ENCODE data around the gene LMX1B.

DNA sequence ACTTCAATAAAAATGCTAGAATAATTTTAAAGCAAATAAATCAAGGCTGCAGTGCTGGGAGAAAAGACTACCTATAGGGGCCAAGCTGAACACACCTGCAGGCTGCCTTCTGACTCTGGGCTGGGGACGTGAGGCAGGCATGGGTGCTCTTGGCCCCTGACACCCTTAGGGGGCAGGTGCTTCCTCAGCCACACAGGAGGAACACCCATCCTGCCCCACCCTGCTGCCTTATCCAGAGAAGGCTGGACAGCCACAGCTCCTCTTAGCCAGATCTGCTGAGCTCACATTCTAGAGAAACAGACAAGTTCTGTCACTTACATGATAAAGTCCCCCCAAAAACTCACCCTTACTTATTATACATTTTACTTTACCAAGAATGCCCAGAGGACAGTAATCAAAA, 6.6 kb upstream of the LMX1B start:
- TF ChIP-seq, protein P1, sequence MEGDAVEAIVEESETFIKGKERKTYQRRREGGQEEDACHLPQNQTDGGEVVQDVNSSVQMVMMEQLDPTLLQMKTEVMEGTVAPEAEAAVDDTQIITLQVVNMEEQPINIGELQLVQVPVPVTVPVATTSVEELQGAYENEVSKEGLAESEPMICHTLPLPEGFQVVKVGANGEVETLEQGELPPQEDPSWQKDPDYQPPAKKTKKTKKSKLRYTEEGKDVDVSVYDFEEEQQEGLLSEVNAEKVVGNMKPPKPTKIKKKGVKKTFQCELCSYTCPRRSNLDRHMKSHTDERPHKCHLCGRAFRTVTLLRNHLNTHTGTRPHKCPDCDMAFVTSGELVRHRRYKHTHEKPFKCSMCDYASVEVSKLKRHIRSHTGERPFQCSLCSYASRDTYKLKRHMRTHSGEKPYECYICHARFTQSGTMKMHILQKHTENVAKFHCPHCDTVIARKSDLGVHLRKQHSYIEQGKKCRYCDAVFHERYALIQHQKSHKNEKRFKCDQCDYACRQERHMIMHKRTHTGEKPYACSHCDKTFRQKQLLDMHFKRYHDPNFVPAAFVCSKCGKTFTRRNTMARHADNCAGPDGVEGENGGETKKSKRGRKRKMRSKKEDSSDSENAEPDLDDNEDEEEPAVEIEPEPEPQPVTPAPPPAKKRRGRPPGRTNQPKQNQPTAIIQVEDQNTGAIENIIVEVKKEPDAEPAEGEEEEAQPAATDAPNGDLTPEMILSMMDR (IDR thresholded peaks at IDR 0.05), result no peak
- no peak for TF ChIP-seq POLR2A (IDR thresholded peaks at IDR 0.05)
